Stimulated activated CD4-positive, alpha-beta T cell treated with anti-CD3 and anti-CD28 coated beads, Interleukin-15, amount 100 ng/mL, for 24 hours (primary cell): ENCODE data around the gene RTP3.

Source experiments
- DNase-seq: peaks from one replicate; pipeline ENCODE4 v3.0.0-alpha.2; 2020

RTP3 gene

DNA sequence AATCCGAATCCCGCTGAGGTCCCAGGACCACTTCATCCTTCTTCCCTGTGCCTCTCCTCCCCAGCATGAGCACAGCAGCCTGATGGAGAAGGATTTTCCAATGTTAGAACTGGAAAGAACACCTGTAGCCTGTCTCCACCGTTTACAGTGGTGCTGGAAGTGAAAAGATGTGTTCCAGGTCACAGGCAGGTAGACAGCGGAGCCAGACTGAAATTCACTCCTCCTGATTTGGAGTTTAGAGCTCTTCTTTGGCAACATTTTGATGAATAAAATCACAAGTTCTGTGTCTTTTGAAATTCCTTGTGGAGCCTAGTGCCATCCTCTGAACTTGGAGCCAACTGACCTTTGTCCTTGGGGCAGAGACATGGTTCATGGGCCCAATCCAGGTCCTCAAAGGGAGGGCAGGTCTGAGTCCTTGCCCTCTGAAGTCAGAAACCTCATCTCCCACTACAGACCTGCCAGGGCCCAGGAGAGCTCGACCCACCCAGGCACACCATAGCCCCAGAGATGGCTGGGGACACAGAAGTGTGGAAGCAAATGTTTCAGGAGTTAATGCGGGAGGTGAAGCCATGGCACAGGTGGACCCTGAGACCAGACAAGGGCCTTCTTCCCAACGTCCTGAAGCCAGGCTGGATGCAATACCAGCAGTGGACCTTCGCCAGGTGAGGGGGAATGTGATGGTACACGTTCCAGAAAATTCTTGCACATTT is at the start of gene RTP3:
TSS of gene RTP3 (plus strand) at position 421 of the 710 bp plus-strand sequence. CDS start at position 508, 87 bp downstream.
- no peak for DNase-seq

DNA sequence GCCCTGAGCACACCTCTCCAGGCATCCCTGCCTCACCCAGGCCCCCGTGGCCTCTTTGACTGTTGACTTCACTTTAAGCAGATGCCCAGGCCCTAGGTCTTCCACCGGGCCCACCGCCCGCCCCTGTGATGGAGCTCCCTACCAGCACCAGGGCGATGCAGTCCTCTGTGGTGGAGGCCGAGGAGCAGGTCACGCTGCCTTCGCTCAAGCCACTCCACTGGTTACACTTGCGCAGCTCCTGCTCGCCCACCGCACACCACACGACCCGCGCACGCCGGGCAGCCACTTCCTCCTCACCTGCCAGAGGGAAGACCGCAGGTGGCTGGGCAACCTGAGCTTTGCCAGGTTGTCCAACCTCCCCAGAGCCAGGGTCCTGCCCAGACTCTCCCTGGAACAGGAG is 49.1 kb upstream of the RTP3 start:
- DNase-seq: no peak

DNA sequence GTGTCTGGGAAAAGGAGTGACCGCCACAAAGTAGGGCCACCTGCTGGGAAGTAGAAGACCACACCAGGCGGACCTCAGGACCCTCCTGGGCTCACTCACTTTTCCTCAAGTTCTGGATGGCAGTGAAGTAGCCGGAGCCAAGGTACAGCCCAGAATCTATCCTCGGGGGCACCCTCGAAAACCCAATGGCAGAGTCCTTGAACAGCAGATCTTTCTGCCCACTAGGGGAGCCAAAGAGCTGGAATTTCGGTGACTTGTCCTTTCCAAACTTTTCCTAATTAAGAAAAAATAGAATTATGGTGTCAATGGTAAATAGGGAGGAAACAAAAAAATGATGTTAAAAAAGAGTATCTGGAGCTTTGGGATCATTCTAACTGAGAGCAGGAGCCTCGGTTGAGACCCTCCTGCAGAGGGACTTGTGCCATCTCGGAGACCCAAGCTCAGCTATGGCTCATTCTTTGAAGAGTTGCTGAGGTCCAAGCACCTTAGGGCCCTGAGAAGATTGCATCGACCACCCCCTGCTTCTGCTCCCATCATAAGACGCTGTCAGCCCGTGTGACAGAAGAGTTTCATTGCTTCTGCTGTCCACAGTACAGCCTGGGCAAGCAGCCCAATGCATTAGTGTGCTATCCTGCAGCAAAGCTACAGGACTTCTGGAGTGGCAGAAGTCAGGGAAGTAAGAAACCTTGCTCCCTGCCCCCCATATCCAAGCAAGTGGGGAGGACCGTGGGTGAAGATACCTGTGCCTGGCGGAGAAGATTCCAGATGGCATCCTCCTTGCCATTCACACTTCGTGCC is 47.8 kb upstream of the RTP3 start:
- DNase-seq: peak; percentile 11

DNA sequence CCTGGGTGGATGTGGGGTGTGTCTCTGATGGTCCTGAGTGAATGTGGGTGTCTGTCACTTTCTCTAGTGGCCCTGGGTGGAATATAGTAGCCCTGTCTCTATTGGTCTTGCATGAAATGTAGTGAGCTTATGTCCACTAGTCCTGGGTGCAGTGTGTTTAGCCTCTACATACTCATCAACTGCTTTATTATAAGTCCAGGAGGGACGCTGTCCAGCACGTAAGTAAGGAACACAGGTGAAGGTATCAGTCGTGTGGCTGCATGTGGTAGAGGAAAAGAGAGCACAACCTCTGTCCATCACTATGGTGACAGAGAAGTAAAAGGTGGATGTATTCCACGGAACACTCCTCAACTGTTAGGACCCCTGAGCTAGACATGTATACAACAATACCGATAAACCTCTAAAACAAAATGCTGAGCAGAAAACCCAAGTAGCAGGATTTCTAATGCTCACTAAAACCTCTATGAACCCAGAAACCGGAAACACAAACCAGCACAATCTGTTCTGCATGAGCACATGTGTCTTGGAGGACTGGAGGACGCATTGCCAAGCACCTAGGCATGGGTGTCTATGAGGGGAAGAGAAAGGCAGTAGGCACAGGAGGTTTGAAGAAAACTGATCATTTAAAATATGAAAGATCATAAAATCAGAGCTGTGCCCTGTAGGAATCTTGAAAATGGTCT is 44.1 kb upstream of the RTP3 start:
- no peak for DNase-seq

DNA sequence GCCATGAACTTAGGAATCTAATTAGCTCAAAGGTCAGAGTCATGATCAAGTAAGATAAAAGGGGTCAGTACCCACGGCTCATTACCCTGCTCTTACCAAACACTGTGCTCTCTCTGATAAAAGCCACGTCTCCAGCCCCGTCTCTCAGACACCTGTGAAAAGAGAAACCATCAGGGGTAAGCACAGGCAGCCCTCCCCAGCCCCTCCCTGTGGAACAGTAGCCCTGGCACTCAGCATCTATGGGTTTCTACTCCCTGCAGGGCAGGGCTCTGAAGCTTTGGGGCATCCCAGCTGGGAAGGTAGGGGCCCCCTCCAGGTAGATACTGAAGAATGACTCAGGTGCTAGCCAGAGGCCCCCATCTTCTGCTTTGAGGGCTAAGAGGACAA is 43.6 kb upstream of the RTP3 start:
- DNase-seq: no peak

DNA sequence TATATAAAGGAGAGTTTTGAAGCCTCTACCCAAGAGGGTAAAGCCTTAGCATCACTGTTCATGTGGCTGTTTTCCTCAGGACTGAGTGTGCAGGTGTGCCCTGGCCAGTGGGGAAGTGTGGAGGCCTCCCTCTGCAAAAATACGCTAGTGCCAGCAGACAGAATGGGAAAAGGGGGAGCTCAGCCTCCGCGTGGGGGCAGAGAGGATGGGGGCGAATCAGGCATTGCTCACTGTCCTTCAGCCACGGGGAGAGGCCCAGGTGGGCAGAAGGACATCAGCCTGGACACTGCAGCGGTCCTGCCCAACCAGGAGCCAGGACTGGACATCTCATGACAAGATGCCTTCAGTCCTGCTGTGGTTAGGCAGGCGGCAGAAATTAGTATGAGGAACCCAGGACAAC is 43.2 kb upstream of the RTP3 start:
- DNase-seq: no peak

DNA sequence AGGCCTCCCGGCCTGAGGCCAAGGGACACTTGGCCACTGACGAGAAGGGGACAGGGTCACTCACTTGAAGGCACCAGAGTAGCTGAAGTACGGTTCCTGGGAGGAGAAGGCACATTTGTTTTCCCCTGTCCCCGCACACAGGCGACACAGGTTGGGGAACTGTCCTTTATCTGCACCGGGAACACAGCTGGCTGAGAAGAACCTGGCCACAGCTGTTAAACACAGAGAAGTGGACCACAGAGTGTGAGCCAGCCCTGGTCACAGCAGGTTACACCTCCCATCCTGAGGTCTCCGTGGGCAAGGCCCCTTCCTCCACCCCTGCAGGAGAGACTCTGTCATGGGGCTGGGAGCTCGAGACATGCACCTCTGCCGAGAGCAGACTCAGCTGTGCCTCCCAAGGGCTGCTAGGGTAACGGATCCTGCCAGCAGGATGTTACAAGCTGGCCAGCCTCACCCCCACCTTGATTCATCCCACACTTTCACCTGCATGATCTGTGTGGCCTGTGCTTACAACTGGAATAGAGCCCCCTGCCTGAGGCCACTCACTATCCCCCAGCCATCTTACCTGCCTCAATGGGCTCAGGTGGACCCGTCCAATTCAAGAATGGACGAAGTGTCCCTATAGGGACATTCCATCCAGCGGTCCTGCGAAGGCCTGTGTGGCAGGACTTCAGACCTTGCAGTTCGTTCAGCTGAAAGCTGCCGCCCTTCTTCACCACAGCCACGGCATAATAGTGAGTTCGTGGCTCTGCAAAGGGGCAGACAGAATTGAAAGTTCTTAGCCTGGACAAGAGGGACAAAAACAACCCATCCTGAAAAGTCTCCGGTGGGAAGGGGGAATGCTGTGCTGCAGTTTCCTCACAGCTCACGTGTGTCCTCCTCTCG is 42.3 kb upstream of the RTP3 start:
- no peak for DNase-seq

DNA sequence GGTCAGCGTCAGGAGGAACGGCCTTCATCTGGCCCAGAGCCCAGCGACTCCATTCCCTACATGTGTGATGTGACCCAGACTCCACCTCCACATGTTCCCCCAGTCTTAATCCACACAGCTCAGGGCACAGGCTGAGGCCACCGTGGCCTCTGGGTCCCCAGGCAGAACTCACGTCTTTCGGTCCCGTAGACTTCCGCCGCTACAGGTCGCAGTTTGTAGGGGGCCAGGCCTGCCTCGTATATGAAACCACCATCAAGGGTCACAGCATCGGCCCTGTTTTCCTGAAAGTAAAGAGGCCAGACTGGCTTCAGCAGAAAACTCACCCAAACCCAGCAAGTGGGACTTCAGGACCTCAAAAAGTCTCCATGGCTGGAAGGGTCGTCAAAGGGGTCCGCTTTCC is 41.7 kb upstream of the RTP3 start:
- no peak for DNase-seq

DNA sequence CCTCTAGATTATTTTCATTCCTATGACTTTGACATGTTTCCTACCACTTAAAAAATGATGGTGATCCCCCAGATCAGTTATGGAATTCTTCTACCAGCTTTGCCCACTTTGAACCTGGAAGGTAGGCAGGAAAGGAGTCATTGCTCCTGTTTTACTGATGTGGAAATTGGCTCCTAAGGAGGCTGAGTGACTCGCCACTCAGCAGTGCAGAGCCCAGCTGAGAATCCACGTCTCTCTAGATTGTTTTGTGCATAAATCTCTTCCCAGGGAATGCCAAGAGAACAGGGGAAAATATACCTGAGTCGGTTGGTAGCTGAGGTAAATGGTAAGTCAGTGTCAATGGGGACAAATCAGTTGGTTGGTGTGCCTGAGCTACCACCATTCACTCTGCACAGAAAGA is 37.7 kb upstream of the RTP3 start:
- DNase-seq: no peak

DNA sequence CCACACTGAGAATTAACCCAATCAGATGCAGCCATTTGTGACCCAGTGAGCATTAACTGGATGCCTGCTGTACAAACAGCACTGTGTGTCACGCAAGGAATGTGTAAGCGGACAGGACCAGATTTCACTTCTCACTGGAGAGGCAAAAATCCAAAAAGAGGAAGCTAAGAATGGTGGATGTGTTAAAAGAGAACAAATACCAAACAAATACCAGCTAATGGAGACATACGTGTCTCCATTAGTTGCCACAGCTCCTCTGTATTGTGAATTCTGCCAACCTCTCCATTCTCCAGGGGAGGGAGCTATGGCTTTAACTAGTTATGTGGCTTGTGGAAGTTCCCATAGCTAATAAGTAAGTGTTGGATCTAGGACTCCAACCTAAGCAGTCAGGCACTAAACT is 35.7 kb upstream of the RTP3 start:
- no peak for DNase-seq

DNA sequence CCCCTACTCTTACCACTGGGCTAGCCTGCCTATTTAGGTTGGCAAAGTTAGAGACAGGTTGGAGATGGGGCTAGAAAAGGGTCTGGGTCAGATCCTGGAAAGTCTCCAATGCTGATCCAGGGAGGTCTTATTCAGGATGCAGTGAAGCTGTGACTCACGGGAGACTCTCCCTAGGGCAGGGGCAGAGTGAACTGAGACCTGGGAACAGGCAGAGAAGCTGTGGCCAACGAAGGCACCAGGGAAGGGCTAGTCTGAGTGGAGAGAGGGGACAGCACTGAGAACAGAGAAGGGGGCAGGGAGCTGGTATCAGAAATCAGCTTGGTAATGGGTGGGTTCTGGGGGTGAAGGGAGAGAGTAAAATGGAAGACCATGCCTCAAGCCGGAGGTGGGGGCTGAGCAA is 35.3 kb upstream of the RTP3 start:
- no peak for DNase-seq

DNA sequence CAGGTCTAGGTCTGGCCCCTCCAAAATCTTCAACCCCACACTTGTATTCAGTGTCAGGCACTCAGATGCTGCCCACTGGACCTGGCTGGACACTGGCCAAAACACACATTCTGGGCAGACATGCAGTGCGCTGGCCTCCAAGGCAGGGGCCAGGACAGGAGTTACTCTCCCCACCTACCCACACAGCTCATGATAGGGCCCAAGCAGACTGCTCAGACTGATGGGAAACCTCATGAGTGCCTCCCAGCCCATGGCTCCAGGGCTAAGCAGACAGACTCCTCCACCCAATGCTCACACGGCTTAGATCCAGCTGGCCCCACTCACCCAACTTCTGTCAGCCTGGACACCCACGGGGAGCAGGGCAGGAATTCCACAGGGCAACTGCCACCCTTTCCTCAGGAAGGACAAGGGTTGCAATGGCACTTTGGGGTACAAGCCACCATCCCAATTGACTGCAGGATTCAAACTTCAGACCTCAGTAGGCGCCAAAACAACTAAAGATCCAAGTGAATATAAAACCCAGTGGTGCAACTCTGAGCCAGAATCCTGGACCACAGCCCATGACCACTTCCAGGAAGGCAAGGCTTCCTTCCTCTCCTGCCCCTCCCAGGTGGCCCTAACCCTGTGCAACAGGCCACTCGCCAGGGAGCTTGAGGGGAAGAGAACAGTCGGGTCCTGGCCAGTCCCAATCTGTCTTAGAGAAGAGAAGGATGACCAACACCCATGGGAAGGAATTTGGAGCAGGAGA is 34.5 kb upstream of the RTP3 start:
- no peak for DNase-seq

DNA sequence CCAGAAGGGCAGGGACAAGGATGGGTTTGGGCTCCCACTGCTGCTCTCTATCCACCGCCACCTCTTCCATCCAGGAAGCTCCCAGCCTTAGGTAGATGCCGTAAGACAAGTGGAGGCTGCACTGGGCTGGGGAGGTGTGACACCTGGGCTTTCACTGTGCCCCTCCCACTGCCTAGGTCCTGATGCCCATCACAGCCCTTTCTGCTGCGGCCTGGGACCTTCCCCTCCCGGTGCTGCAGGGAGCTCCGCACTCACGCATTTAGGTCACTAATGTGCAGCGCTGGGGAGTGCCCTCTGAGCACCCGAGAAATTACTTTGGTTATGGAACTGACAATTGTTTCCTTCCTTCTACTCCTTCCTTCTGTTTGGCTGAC is 33.9 kb upstream of the RTP3 start:
- DNase-seq: no peak

DNA sequence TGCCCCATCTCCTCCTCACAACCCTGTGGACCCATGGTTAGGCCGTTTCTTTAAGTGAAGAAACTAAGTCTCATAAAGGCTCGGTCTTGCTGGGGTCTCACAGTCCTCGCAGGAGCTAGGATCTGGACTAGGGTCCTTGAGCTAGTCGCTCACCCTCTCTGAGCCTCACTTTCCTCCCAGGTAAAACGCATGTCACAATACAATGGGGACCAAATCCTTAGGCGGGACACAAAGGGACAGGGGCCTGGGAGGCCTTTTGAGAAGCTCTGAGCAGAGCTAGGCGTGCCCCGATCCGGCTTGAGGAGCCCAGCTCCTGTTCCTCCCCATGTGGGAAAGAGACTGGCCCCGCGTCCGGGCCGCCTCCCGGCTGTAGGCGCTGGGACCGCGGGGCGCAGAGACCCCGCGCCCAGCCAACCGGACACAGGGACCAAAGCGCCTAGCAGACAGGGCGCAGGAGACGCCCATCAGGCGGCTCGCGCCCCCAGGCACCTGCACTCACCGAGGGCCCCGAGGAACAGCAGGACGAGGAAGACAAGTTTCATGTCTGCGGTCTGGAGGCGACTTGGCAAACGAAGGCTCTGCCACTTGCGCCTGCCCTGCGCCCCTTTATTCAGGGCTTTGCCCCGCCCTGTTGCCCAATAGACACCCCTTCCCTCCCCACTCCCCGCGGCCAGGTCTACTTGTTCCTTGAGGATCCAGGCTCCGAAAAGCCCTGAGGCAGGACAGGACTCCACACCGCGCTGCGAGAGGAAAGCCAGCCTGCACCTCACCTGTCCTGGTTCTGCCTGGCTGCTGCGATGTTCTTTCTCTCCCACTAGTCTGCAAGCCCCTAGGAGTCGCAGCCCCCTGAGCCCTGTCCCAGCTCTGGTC is 33.2 kb upstream of the RTP3 start, which contains the start of gene LTF:
TSS of gene LTF (minus strand) at position 580 of the 870 bp plus-strand sequence. CDS start at position 542, 38 bp downstream.
- DNase-seq: no peak

DNA sequence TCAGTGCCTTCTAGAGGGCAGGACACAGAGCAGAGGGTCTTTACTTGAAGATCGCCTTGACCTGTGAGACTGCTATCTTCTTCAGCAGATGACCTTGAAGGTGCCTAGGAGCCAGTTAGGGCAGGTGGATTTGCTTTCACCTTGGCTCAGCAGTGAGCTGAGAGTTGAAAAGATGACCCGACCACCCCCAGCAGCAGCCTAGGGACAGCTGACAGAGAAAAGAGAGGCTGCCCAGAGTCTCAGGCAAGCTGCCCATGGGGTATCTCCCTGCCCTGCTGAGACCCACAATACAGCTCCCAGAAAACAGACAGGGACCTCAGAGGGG is 32.6 kb upstream of the RTP3 start:
- DNase-seq: no peak

DNA sequence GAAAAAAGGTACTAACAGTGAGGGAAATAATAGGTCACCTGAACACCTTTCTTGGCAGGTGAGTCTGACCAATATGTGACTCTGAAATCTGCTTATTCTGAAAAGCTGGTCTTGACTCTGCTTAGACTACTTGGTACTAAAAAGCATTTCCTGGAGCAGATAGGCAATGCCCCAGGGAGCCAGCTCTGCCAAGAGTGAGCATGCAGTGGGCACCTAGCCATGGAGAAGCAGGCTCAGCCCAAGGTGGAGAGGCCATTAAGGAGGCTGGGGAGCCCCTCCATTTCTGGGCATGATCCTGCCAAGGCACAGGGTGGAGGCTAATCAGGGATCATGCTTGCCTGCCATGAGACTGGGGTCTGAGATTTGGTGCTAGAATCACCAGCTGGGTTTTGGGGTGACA is 31.5 kb upstream of the RTP3 start:
- no peak for DNase-seq

DNA sequence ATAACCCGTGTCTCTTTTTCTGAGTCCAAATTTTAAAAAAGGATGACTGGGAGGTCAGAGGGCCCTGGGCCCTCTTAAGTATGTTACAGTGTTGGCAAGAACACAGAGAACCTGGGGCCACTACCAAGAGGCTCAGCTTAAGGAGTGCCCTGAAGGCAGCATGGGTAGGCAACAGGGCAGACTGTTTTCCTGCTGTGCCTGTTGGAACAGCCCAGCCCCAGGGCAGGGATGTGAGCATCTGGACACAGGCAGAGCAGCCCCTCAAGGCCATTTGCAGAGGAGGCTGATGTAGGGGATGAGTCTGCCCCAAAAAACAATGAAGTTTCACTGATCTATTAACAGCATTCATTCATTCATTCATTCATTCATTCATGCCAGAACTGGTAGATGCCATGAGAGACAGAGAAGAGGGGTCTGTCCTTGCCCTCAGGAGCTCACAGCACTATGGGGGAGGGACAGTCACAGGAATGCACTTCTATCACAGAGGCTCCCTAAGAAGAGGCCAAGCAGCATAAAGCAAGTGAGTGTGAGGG is 30.8 kb upstream of the RTP3 start:
- DNase-seq: no peak

DNA sequence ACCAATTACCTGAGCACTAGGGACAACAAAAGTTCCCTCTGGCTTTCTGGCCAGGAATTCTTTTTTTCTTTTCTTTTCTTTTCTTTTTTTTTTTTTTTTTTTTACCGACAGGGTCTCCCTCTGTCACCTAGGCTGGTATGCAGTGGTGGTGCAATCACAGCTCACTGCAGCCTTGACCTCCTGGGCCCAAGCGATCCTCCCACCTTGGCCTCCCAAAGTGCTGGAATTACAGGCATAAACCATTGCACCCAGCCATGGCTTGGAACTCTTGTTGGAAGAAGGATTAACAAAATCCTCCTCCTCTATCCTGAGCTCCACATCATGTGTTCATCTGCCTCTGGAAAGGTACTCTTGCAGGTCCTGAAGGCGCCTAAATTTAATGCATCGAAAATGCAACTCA is 30.2 kb upstream of the RTP3 start:
- DNase-seq: no peak

DNA sequence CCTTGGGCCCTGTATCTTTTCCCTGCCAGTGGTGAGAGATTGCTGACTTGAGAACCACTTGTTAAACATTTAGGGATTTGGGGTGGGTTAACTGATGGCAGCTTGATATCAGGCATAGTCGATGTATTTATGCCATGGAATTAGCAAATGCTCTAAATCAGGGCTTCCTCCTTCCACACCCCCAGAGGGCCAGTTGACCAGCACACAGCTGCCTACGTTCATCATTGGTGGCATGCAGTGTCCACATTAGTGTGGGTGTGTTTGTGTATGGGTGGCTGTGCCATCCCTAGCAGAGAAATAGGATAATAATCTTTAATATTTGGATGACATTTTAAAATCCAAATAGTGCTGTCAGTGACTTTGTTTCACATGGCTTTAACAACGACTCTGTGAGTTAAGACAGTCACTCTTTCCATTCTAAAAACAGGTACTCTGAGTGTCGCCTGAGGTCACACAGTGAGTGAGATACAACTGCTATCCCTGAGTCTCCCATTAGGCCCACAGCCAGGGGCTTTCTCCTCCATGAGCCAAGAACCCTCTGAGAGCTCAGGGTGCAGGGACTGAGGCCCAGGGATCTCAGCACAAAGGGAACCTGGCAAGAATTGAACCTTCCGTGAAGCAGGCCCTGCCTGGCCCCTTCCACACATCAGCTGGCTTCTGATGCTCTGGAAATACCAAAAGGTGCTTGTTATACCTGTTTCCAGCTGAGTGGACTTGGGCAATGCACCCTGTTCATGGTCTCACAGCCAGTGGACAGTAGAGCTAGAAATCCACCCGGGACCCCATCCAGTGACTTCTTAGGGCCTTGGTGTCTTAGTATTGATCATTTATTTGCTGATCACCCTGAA is 28.8 kb upstream of the RTP3 start:
- DNase-seq: no peak
